Right lobe of liver (tissue), 6 donors: ENCODE data around the gene CCDC61. TPM values are rescaled to one million over a fixed set of nuclear protein-coding genes. Genes with fewer than 3 reads are reported as not detected.
A peak's percentile ranks its signal among the peaks of the same experiment; 100 is the strongest.

Experiments used
- ATAC-seq, 4 donors: fragments of 200-7000 bp; cut with Tn5 transposase; one replicate each; pipeline ENCODE4 v1.9.1; 2020; ENCODE audit warnings: mild to moderate bottlenecking in 4 of 4, moderate library complexity in 4 of 4
- DNase-seq, 3 donors: peaks; one replicate each; pipeline ENCODE4 v3.0.0-alpha.2; 2020
- H3K27ac ChIP-seq, 3 donors: fragments of 200-600 bp; one replicate each; pipeline ENCODE4 v1.8.0; 2022
- H3K27me3 ChIP-seq, 2 donors: fragments of 200-600 bp; one replicate each; pipeline ENCODE4 v1.8.0; 2022
- H3K36me3 ChIP-seq, 4 donors: fragments of 200-600 bp; sonication (generic) in 1 of 4; one replicate each; pipeline versions ENCODE4 v1.5.1 to v1.8.0; 2017 to 2022; ENCODE audit warnings: control low read depth in 1 of 4
- H3K4me1 ChIP-seq, 4 donors: fragments of 200-600 bp; sonication (generic) in 1 of 4; one replicate each; pipeline versions ENCODE4 v1.5.1 to v1.8.0; 2017 to 2022; ENCODE audit warnings: control low read depth in 1 of 4
- H3K4me3 ChIP-seq, 3 donors: fragments of 200-600 bp; one replicate each; pipeline ENCODE4 v1.8.0; 2022
- H3K9me3 ChIP-seq, 4 donors: fragments of 200-600 bp; sonication (generic) in 1 of 4; one replicate each; pipeline versions ENCODE4 v1.5.1 to v1.8.0; 2017 to 2022; ENCODE audit warnings: control low read depth in 1 of 4
- CTCF ChIP-seq, 4 donors: fragments of 200-600 bp in 3 of 4; fragments of 450-650 bp in 1 of 4; IDR thresholded peaks; one replicate each; pipeline versions ENCODE4 v1.5.1 to v1.8.0; 2016 to 2022; ENCODE audit warnings: antibody characterized with exemption in 4 of 4, mild to moderate bottlenecking in 2 of 4
- POLR2A ChIP-seq: fragments of 450-650 bp; IDR thresholded peaks from one replicate; pipeline ENCODE4 v1.6.1; 2017; ENCODE audit warnings: antibody characterized with exemption, mild to moderate bottlenecking
- WGBS: methylation state at CpG from one replicate; pipeline ENCODE4 v1.1.6; 2018; ENCODE audit warnings: low coverage, low lambda C conversion rate; ENCODE audit not compliant: insufficient coverage; ENCODE audit errors: missing lambda C conversion rate; 5-methylcytosine and 5-hydroxymethylcytosine counted together
- intact Hi-C, 2 donors: fragments of 100-400 bp; cut with DNase I; formaldehyde crosslinking; loops; one replicate each; pipeline versions ENCODE4 v1.11.2 to v1.14.1; 2022
- total RNA-seq, 6 experiments: library from RNA; depleted of rRNA in 2 of 6; stranded (reverse); fragments of >200 nt in 2 of 6; fragmentation: NEBNext Ultra II Directional in 3 of 6; extraction: Animal tissue kit (Norgen Biotek cat#: 25700) in 3 of 6; gene quantifications; one replicate each; pipeline versions ENCODE4 v1.1.0 to v1.2.4, GENCODE V29; 2016 to 2023
- donor health status: DM: no; HTN: yes; CAD: no.
- donor health status: DM: no; HTN: no; CAD: no.
- donor health status: DM: no; HTN: no; CAD: no.
- donor health status: DM: no; HTN: yes; CAD: no.
- donor health status: DM: no; HTN: yes; CAD: no.

Gene CCDC61
- total RNA-seq, 6 experiments from 2014 or later = 5.8 to 9.7 (median 8.1) TPM

GRCh38 chr19:45972081-45972946 lies 23.0 kb upstream of the CCDC61 start:
- DNase-seq (peak in 1 of 3 donors; percentile 28), ATAC-seq (peak; percentile 18 to 50 (median 40))
- Histone ChIP-seq H3K4me3 (peak overlapping the region; percentile 4 to 19 (median 7)), H3K27me3 (peaks cover 4 to 5% of the 10 kb centered on the region in 2 donors), H3K36me3 (no peaks in the 10 kb centered on the region), H3K4me1 (no peaks in the 10 kb centered on the region), H3K27ac (peak overlapping the region in 1 of 3 donors; percentile 10), H3K9me3 (no peaks in the 10 kb centered on the region)
- TF ChIP-seq POLR2A (no peak), CTCF (IDR thresholded peaks at IDR 0.05) (no peak)
- WGBS = 15% methylated on average over 17 of the region's 18 CpGs
- intact Hi-C loops = no loop called here

GRCh38 chr19:45972947-45973540 lies 22.2 kb upstream of the CCDC61 start:
- Histone ChIP-seq H3K36me3 (no peaks in the 10 kb centered on the region), H3K27ac (peak overlapping the region in 1 of 3 donors; percentile 10), H3K27me3 (peaks cover 4 to 5% of the 10 kb centered on the region in 2 donors), H3K4me3 (peak overlapping the region; percentile 4 to 19 (median 7)), H3K4me1 (no peaks in the 10 kb centered on the region), H3K9me3 (no peaks in the 10 kb centered on the region)
- DNase-seq (no peak), ATAC-seq (no peak)
- TF ChIP-seq POLR2A (no peak), CTCF (IDR thresholded peaks at IDR 0.05) (no peak)
- intact Hi-C loops = no loop called here
- 1% methylated on average over 20 of the region's 54 CpGs for WGBS

GRCh38 chr19:45973553-45974338 lies 21.5 kb upstream of the CCDC61 start, which contains the start of gene NOVA2:
Gene NOVA2, minus strand, starts transcription at chr19:45973865. Its CDS starts 514 bp downstream, at chr19:45973351.
- TF ChIP-seq CTCF (IDR thresholded peaks at IDR 0.05) = no peak
- TF ChIP-seq POLR2A = no peak
- no peaks in the 10 kb centered on the region for H3K9me3 ChIP-seq
- no peaks in the 10 kb centered on the region for H3K4me1 ChIP-seq
- no peaks in the 10 kb centered on the region for H3K36me3 ChIP-seq
- intact Hi-C loops = no loop called here
- peak within 1 kb of the TSS in 2 of 3 donors; percentile 10 to 65 for H3K27ac ChIP-seq
- DNase-seq (peak; percentile 65 to 83 (median 76)), ATAC-seq (peak; percentile 73 to 83 (median 82))
- peaks cover 4 to 5% of the 10 kb centered on the region in 2 donors for H3K27me3 ChIP-seq
- WGBS = 9% methylated on average over 9 of the region's 58 CpGs
- peak within 1 kb of the TSS; percentile 4 to 24 (median 7) for H3K4me3 ChIP-seq

GRCh38 chr19:45975306-45976070 lies 19.8 kb upstream of the CCDC61 start:
- no peaks in the 10 kb centered on the region for H3K9me3 ChIP-seq
- H3K27ac ChIP-seq = no peak overlapping the region
- H3K36me3 ChIP-seq = no peaks in the 10 kb centered on the region
- no peak for DNase-seq
- peaks cover 4 to 5% of the 10 kb centered on the region in 2 donors for H3K27me3 ChIP-seq
- no peak overlapping the region for H3K4me3 ChIP-seq
- 61% methylated on average over 4 of the region's 11 CpGs for WGBS
- TF ChIP-seq CTCF (IDR thresholded peaks at IDR 0.05) (no peak), POLR2A (no peak)
- intact Hi-C loops = no loop called here
- H3K4me1 ChIP-seq = no peaks in the 10 kb centered on the region
- ATAC-seq = no peak
